ENCODE results near the gene OR2M2.

Gene OR2M2

GRCh38 chr1:248174521-248174920 is at the start of gene OR2M2:
OR2M2 (plus strand) TSS chr1:248174821; CDS start chr1:248179986, 5,165 bp downstream.
- DNase-seq: no peak

- DNase-seq: no peak
Observed at GRCh38 chr1:248127653-248128052, 47.0 kb upstream of the OR2M2 start.

GRCh38 chr1:248136811-248137210 is 37.8 kb upstream of the OR2M2 start:
- no peak for DNase-seq

- no peak for DNase-seq
Observed at GRCh38 chr1:248140846-248141245, 33.8 kb upstream of the OR2M2 start.

GRCh38 chr1:248143311-248143710 is 31.3 kb upstream of the OR2M2 start:
- no peak for DNase-seq

- no peak for DNase-seq
Observed at GRCh38 chr1:248144513-248145198, 30.0 kb upstream of the OR2M2 start, which contains the start of gene OR2M5. OR2M5 (plus strand) TSS chr1:248145148; CDS start chr1:248145148, 0 bp downstream.

- no peak for DNase-seq
Observed at GRCh38 chr1:248152056-248152827, 22.4 kb upstream of the OR2M2 start.

GRCh38 chr1:248155927-248156326 is 18.7 kb upstream of the OR2M2 start:
- no peak for DNase-seq

- no peak for DNase-seq
Observed at GRCh38 chr1:248158758-248159157, 15.9 kb upstream of the OR2M2 start.

GRCh38 chr1:248164031-248164430 is 10.6 kb upstream of the OR2M2 start:
- no peak for DNase-seq

- DNase-seq: no peak
Observed at GRCh38 chr1:248165186-248165585, 9.4 kb upstream of the OR2M2 start.

GRCh38 chr1:248183996-248184395 is 9.4 kb downstream of the OR2M2 start:
- DNase-seq: no peak

GRCh38 chr1:248187363-248187762 is 12.7 kb downstream of the OR2M2 start:
- no peak for DNase-seq

- no peak for DNase-seq
Observed at GRCh38 chr1:248189026-248189425, 14.4 kb downstream of the OR2M2 start.

GRCh38 chr1:248194117-248194516 is 19.5 kb downstream of the OR2M2 start:
- DNase-seq: no peak

- DNase-seq: no peak
Observed at GRCh38 chr1:248196965-248197364, 22.3 kb downstream of the OR2M2 start, which contains the start of gene OR2M3. OR2M3 (plus strand) TSS chr1:248197265; CDS start chr1:248203068, 5,803 bp downstream.

- DNase-seq: no peak
Observed at GRCh38 chr1:248215880-248216279, 41.3 kb downstream of the OR2M2 start.

- DNase-seq: no peak
Observed at GRCh38 chr1:248225537-248225936, 50.9 kb downstream of the OR2M2 start.

GRCh38 chr1:248229360-248229908 is 54.8 kb downstream of the OR2M2 start:
- DNase-seq: no peak
